Activated CD8-positive, alpha-beta memory T cell treated with anti-CD3 and anti-CD28 coated beads for 4 hours (primary cell): Measurements from ENCODE around the gene TWSG1.
"Not testable (repeated sequence)": the region's sequence is repeated elsewhere in the genome, so short reads cannot be mapped to it uniquely, and the experiment has no call there.

Experiments used
- DNase-seq, 2 donors: peaks; one replicate each; pipeline ENCODE4 v3.0.0-alpha.2; 2020; ENCODE audit warnings: low read depth in 2 of 2

Gene TWSG1

DNA sequence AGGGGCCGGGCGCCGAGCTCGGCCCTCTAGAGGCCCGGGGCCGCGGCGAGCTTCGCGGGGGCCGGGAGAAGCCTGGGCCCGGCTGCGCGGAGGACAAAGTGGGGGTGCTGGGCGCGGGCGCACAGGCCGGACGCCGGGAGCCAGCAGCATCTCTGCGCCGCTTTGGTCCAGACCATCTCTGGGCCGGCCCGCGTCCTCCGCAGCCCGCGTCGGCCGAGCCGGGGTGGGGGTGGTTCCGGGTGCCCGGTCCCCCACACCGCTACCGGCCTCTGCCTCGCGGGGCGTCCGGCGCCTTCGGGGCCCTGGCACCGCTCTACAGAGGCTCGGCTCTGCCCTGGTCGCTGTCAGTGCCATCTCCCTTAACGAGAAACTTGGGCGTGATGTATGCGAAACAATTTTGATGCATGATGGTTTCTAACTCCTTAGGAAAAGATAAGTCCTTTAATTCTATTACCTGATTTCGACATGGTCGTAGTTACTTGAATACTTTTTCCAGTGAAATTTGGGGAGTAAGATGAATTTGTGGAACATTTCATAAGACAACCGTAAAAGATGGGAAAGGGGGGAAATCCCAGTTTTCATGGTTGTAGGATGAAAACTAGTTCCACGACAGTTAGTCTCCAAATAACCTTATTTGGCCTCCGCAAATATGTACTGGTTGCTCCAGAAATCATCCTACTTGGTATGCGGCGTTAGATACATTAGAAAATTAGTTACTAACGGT is 562 bp downstream of the TWSG1 start:
- no peak for DNase-seq

DNA sequence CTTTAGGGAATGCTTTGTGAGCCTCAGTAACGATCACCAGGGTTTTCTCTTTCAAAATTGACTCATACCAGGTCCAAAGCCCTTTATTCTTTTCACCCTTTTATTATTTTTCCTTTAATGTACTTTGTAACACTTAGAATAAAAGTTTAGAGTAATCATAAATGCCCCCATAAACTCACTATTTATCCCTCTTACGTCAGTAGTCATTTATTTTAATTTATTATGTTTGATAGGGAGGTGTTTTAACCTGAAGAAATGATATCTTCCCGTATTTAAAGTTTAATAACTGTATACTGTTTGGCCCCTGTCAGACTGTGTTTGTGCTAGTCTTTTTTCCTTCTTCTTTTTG is 1.1 kb downstream of the TWSG1 start:
- no peak for DNase-seq

DNA sequence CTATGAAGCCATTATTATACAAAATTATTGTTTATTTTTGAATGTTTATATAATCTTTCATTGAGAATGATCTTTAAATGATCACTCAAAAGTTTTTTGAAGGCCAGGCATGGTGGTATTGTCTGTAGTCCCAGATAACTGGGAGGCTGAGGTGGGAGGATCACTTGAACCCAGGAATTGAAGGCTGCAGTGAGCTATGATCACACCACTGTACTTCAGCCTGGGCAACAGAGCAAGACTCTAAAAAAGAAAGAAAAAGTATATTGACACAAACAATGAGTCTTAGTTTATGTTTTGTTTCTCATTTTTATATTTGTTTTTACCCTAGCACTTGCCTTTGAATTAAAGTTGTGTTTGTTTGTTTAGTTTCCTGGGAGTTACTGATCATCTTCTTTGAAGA is 2.3 kb downstream of the TWSG1 start:
- no peak for DNase-seq

DNA sequence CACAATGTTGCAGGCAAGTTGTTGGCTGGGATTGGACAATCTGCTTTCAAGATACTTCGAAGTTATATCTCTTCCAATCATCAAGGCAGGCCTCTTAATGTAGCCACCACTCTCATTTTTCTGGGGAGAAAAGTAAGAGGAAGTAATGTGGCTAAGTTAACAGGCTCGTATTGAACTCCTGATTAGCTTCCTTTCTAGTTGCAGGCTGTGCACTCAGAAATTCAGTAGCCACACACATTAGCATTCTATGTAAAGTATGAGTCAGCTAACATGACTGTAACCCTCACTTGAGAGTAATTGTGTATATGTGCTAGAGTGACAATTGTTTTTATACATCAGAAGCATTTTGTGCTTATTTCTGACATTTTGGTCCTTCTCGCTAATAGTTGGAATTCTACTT is 3.3 kb downstream of the TWSG1 start:
- no peak for DNase-seq

DNA sequence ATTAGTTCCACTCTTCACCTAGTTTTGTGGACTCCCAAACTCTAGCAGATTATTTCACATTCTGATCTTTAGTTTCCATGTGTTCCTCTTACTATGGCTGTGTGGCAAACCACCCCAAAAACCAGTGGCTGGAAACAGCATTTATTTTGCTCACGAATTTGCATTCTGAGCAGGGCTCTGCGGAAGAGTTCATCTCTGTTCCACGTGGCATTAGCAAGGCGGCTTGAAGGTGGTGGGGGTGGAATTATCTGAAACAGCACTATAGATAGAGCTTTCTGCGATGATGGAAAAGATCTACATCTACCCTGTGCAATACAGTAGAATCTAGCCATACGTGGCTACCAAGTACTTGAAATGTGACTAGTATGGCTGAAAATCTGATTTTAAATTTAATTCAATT is 5.9 kb downstream of the TWSG1 start:
- DNase-seq: no peak

DNA sequence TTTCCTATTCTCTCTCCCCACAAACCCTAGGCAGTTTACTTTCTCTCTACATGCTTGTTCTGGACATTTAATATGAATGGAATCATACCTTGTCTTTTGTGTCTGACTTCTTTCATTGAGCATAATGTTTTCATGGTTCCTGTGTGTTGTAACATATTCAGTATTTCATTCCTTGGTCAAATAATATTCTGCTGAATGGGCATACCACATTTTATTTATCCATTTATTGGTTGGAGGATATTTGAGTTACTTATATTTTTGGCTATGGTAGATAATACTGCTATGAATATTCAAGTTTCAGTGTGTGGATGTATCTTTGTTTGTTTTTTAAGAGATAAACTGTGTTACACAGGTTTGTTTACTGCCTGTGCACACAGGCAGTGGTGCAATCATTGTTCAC is 9.0 kb downstream of the TWSG1 start:
- DNase-seq: no peak

DNA sequence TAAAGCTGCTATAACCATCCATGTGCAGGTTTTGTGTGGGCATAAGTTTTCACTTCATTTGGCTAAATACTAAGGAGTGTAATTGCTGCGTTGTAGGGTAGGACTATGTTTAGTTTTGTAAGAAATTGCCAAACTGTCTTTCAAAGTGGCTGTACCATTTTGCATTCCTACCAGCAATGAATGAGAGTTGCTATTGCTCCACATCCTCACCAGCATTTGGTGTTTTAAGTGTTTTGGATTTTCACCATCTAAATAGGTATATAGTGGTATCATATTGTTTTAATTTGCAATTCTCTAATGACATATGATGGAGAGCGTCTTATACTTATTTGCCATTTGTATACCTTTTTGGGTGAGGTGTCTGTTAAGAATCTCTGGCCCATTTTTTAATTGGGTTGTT is 12.2 kb downstream of the TWSG1 start:
- no peak for DNase-seq

DNA sequence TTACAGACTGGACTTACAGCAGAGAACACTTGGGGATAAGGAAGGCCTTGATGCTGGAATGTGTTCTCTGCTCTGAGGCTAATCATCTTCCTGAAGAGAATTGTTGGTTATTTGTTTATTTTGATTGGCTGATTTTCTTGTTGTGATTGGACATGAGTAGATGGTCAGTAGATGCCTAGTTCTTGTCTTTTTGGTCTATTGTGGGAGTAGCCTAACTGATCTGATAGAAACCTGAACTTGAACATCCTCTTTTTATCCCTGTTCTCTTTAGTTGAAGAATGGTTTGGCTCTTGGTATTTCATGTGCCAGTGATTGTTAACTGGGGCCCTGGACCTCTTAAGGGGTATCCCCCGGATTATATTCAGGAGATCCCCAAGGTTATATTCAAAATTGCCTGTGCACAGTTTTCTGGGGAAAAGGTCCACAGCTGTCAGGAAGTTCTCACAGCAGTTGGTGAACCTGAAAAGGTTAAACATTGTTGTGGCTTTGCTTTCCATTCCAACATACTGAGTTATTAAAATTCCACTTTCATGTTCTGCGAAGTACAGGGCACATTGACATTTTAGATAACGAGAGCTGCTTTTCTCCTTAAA is 13.6 kb downstream of the TWSG1 start:
- no peak for DNase-seq

DNA sequence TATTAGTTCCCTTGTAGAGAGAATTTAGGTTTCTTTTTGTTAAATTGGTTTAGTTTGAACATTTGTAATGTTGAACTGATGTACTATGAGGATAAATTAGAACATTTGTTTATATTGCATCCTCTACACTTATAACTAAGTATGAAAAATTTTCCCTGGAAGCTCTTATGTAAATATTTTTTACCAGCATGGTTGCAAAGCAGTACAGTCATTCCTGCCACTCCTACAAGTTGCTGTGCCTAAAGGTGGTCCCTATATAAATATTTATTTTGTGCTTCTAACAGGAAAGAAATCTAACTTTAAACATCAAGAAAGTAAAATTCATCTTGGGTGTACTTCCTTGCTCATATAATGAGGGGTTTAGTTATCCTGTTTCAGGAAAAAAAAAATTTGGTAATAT is 14.2 kb downstream of the TWSG1 start:
- DNase-seq: no peak

DNA sequence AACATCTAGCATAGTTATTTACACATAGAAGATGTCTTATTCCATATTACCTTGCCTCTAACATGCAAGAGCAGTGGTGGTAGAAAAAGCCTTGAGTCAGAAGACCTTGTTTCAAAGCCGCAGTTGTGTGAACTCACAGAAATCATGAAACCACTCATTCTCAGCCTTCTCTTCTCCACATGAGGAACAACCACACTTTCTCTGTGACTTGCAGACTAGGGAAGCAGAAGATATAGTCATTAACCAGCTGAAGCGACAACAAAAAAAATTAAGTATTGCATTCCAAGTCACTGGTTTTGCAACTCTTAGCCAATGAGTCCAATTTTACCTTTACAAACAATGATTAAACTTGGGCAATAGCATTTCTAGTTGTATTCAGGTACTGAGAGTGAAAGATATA is 19.0 kb downstream of the TWSG1 start:
- no peak for DNase-seq

DNA sequence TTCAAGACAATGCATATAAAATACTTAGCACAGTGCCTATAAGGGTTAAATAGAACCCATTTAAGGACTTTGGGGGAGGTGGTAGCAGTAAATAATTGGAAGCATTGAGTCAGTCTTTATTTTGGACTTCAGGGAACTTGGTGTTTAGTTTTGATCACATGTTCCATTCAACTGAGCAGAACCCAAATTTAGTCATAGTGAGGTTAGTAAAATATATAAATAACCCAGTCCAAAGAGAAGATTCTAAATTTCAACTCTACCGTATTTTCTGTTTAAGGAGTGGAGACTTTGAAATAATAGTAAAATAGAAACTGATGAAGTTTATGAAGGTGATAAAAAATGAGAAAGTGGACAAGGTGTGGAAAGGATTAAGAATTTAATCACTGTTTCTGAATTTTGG is 19.7 kb downstream of the TWSG1 start:
- no peak for DNase-seq

DNA sequence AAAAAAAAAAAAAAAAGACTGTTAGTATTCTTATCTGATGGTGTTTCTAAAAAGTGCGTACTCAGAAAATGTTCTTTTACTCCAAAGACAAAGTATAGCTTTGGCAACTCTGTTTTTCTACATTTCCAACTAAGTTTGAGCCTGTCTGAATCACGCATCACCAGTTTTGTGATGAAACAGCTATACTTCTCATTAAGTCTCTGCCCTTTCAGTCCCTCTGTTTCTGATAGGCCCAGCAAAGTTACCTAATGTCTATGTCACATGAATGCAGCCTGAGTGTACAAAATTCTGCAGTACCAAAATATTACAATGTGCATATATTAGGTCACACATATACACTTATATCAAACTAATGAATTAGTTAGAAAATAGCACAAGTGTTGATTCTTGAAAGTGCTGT is 22.4 kb downstream of the TWSG1 start:
- no peak for DNase-seq

DNA sequence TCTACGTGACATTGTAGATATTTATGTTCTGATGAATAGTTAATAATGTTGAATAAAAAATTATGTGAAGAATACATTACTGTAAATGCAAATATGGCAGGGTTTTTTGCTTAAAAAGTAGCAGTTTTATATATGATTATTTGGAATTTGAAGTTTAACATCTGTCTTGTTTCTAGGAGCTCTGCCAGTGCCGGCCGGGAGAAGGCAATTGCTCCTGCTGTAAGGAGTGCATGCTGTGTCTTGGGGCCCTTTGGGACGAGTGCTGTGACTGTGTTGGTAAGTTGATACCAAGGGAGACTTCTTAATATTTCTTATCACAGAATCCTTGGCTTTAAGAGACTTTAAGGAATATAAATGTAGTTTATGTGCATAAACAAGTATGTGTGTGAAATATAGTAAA is 25.2 kb downstream of the TWSG1 start:
- DNase-seq: no peak

DNA sequence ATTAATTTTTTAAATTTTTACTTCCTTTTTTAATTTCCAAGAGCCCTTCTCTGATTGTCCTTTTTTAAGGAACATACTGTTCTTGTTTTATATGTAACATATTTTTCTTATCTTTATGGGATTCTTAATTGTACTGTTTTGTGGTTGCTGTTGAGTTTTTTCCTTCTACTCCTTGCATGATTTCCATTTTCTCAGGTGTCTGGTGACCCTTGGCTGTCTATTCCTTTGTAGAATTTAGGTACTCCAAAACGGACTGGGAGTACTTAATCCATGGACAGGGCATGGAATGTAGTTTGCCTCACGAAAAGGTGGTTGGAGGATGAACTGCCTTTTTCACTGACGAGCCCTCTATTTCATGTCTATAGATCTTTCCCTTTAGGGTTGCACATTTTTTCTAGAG is 26.6 kb downstream of the TWSG1 start:
- no peak for DNase-seq

DNA sequence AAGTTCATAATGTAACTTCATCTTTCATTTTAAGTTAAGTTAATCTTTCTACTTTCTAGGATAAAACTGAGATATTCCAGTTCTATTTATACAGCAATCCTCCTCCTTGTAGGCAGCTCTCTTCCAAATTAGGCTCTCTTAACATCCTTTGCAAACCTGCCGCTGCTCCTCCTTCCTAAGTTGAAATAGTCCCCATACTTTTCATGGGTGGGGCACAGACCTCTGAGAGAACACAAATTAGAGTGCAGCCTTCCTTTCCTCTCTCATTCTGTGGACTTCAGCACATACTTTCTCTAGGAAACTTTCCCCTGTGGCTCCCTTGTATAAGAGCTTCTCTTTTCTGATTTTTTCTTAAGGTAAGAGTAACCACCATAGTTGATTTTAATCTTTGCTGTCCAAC is 28.3 kb downstream of the TWSG1 start:
- no peak for DNase-seq

DNA sequence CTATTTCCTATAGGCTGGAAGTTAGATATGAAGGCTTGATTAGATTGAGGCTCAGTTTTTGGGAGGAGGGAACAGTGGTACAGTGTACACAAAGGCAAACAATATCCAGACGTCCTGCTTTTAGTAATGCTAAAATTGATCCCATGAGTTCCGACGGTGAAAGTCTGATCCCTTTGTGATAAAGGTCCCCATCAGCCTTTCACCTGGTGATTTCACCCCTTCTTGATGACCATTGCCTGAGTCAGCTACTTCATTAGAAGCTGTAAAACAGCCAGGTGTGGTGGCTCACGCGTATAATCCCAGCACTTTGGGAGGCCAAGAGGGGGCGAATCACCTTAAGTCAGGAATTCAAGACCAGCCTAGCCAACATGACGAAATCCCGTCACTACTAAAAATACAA is 29.7 kb downstream of the TWSG1 start:
- DNase-seq: no peak

DNA sequence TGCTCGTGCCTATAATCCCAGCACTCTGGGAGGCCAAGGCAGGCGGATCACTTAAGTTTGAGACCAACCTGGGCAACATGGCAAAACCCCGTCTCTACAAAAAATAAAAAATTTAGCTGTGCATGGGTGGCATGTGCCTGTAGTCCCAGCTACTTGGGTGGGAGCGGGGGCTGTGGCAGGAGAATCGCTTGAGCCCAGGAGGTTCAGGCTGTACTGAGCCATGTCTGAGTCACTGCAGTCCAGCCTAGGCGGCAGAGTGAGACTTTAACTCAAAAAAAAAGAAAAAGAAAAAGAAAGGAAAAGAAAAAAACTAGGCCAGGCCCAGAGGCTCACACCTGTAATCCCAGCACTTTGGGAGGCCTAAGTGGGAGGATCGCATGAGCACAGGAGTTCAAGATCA is 30.8 kb downstream of the TWSG1 start:
- DNase-seq: no peak

DNA sequence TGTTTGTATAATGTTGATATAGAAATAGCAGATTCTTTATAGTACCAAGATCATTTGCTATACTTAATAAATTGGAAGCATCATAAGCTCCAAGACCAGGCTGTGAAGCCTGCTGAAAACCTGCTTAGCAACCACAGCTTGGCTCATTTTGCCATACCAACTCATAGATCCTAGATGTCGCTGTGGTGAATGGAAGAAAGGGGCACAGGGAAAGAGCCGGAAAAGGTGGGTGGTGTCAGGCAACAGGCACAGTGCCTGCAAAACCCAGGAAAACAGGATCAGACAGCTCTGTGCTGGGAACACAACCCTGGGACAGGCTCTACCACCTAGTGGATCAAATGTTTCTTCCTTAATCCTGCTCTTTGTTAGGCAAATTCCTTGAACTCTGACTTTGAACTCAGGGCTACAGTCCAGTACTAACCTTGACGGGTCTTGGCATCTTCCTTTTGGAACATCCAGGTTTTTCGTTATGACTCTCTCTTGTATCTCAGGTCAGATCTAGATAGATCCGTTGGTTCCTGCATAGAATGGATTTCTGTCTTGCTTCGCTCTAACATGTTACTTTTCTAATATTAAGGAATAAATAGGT is 31.6 kb downstream of the TWSG1 start:
- DNase-seq: no peak

DNA sequence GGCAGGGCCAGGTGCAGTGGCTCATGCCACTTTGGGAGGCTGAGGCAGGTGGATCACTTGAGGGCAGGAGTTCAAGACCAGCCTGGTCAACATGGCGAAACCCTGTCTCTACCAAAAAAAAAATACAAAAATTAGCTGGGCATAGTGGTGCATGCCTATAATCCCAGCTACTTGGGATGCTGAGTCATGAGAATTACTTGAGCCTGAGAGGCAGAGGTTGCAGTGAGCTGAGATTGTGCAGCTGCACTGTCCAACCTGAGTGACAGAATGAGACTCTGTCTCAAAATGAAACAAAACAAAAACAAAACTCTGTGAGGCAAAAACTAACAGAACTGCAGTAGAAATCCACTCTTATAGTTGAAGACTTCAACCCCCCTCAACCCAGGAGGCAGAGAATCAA is 38.7 kb downstream of the TWSG1 start:
- DNase-seq: not testable (repeated sequence)

DNA sequence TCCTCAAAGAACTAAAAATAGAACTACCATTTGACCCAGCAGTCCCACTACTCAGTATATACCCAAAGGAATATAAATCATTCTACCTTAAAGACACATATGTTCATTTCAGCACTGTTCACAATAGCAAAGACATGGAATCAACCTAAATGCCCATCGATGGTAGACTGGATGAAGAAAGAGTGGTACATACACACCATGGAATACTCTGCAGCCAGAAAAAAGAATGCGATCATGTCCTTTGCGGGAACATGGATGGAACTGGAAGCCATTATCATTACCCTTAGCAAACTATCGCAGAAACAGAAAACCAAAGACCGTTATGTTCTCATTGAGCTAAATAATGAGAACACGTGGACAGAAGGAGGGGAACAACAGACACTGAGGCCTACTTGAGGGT is 44.5 kb downstream of the TWSG1 start:
- DNase-seq: no peak

DNA sequence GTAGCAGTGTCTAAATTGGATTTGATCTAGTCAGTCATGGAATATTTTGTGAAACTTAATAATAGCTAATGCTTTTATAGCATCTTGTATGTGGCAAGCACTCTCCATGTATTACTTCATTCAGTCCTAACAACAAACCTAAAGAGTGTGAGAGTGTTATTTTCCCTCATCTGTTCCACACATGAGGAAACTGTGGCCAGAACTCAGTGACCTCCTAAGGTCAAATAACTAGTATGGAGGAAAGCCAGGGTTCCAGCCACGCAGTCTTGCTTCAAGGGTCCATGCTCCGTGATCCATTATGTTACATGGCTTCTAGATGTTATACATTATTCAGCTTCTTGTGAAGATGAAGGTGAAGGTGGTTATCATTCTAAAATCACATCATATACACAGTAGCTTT is 45.5 kb downstream of the TWSG1 start:
- DNase-seq: no peak

DNA sequence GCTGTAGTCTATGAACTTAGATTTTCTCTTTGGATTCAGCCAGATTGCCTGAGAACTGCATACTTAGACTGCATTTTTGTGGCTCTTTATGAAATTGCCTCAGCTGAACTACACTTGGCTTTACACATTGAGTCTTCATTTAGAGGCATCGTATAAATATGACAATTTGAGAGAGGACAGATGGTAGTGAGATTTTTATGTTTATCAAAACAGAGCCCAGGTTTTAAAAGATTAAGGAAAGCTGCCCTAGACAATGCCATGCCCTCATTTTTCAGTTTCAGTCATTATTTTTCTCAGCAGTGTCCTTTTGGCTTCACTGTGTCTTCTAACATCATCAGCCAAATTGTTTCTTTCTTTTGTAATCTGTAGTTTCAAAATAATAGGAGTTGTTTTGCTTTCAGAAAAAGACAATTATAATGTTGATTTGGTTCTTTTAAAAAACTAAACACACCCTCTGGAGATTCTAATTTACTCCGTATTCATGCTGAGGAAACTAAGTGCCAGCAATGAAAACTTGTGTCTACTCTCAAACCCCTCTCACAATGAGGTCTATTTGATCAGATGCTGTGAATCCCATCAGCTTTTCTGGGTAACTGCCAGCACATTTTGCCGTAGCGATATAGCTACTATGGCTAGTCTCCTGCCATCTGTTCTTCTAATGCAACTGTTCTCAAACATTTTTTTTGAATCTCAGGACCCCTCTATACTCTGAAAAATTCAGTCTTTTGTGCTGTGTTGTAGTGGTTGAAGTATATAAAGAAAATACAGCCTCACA is 46.2 kb downstream of the TWSG1 start:
- DNase-seq: no peak

DNA sequence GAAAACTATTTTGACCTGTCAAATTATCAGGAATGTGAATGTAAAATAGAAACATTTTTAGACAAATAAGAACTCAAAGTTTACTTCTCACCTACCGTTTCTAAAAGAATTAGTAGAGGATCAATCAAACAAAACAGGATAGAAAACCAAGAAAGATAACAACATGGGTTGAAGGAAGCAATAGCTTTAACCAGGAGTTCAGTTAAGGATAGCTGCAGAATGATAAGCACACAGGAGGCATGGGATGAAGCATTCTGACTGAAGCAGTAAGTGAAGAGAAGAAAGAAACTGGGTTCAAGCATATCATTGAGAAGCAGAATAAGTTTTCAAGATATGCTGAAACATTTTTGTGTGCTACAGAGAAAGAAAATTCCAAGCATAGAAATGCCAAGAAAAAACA is 52.3 kb downstream of the TWSG1 start:
- DNase-seq: no peak
